Measurements from ENCODE around the gene CRLF1.

Gene CRLF1

GRCh38 chr19:18566953-18567352 lies 39.6 kb downstream of the CRLF1 start:
- TF ChIP-seq CTCF (IDR thresholded peaks at IDR 0.05; ENCODE audit: low read length, missing control alignments), result no peak
- H3K4me3 ChIP-seq (replicated peaks; ENCODE audit: low read depth, low read length), result no peak overlapping the region
- DNase-seq (ENCODE audit: low read depth), result no peak

- no peak overlapping the region for H3K4me3 ChIP-seq (replicated peaks; ENCODE audit: low read depth, low read length)
- no peak for TF ChIP-seq CTCF (IDR thresholded peaks at IDR 0.05; ENCODE audit: low read length, missing control alignments)
- DNase-seq (ENCODE audit: low read depth), result peak; percentile 88
Observed at GRCh38 chr19:18562086-18562485, 44.5 kb downstream of the CRLF1 start.

GRCh38 chr19:18559685-18560084 lies 46.9 kb downstream of the CRLF1 start:
- TF ChIP-seq CTCF (IDR thresholded peaks at IDR 0.05; ENCODE audit: low read length, missing control alignments), result no peak
- no peak for DNase-seq (ENCODE audit: low read depth)
- H3K4me3 ChIP-seq (replicated peaks; ENCODE audit: low read depth, low read length), result no peak overlapping the region

GRCh38 chr19:18558604-18559003 lies 48.0 kb downstream of the CRLF1 start:
- no peak for DNase-seq (ENCODE audit: low read depth)
- H3K4me3 ChIP-seq (replicated peaks; ENCODE audit: low read depth, low read length), result peak overlapping the region; percentile 99
- TF ChIP-seq CTCF (IDR thresholded peaks at IDR 0.05; ENCODE audit: low read length, missing control alignments), result no peak

GRCh38 chr19:18558202-18558555 lies 48.4 kb downstream of the CRLF1 start:
- DNase-seq (ENCODE audit: low read depth), result no peak
- H3K4me3 ChIP-seq (replicated peaks; ENCODE audit: low read depth, low read length), result peak overlapping the region; percentile 99
- TF ChIP-seq CTCF (IDR thresholded peaks at IDR 0.05; ENCODE audit: low read length, missing control alignments), result no peak

GRCh38 chr19:18557411-18558201 lies 49.0 kb downstream of the CRLF1 start, which contains the start of gene KXD1:
KXD1 (plus strand) TSS chr19:18557870; CDS start chr19:18562057, 4,187 bp downstream.
- H3K4me3 ChIP-seq (replicated peaks; ENCODE audit: low read depth, low read length), result peak within 1 kb of the TSS; percentile 99

More at GRCh38 chr19:18557411-18558201, 49.0 kb downstream of the CRLF1 start, which contains the start of gene KXD1:
- no peak for TF ChIP-seq CTCF (IDR thresholded peaks at IDR 0.05; ENCODE audit: low read length, missing control alignments)
- peak; percentile 100 for DNase-seq (ENCODE audit: low read depth)
